Stimulated activated CD8-positive, alpha-beta memory T cell treated with anti-CD3 and anti-CD28 coated beads, Interleukin-4, amount 100 ng/mL, for 24 hours (primary cell): Measurements from ENCODE around the gene SEMA3E.
"Not testable (repeated sequence)": the region's sequence is repeated elsewhere in the genome, so short reads cannot be mapped to it uniquely, and the experiment has no call there.

Experiments
- DNase-seq: peaks from one replicate; pipeline ENCODE4 v3.0.0-alpha.2; 2020; ENCODE audit warnings: low read depth

Gene SEMA3E

DNA sequence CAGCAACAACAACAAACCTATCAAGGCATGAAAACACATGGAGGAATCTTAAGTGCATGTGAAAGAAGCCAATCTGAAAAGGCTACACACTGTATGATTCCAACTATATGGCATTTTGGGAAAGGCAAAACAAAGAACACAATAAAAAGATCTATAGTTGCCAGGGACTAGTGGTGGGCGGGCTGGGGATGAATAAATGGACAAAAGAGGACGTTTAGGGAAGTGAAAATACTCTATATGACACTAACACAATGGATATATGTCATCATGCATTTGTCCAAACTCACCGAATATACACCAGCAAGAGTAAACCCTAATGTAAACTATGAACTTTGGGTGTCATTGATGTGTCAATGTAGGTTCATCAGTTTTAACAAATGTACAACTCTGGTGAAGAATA, 89.1 kb downstream of the SEMA3E start:
- no peak for DNase-seq

DNA sequence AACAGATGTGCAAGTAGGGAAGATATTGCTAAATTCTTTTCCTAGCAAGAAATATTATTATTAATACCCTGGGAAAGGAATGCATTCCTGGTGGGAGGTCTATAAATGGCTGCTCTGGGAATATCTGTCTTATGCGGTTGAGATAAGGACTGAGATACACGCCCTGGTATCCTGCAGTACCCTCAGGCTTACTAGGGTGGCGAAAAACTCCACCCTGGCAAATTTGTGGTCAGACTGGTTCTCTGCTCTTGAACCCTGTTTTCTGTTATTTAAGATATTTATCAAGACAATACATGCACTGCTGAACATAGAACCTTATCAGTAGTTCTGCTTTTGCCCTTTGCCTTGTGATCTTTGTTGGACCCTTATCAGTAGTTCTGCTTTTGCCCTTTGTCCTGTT, 96.4 kb downstream of the SEMA3E start:
- DNase-seq, result not testable (repeated sequence)

DNA sequence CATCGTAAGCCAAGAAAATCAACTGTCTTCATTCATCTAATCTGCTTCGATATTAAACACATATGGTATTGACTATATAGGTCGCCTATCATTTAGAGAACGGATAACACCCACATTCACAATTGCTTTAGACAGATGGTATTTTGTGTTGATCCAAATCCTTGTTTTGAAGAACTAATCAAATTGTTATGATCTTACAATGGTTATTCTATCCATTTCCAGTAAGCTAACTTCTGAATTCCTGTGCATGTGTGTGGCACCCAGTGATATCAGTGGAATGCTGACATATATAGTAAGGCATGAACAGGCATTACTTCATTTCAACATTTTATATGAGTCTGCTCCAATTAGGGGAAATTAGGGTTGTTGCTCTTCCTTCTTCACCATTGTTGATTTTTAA, 98.8 kb downstream of the SEMA3E start:
- DNase-seq, result no peak

DNA sequence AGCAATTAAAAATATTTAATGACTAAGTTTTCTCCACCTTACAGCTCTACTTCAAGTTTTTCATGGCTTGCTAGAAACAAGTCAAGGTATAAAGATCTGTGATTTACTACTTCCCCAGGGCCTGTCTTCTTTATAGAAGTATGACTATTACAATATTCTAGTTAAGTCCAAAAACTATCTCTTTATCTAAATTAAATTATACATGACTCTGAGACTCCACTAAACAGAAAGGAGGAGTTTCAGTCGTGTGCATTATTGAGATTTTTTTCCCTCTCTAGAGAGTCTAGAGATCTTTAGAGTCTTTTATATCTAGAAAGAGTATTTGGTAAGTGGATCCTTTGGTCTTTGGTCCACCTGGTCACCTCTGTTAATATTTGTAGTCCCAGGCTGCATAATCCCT, 100.7 kb downstream of the SEMA3E start:
- DNase-seq, result no peak

DNA sequence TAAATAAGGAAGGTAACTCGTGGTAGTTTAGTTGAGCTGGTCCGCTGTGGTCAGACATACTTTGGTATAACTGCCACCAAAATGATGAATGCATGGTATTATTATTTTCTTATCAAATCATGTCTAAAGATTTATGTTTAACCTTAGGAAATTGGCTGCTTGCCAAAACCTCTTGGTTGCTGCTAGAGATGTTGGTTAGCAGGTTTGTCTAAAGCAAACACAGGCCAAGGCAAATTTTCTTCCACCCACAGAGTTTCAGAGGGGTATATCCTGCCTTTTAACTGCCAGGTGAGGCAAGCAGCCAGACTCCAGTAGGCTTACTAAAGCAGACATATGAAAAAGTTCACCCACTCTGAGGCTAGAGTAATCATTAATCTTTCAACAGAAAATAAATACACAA, 101.4 kb downstream of the SEMA3E start:
- no peak for DNase-seq

DNA sequence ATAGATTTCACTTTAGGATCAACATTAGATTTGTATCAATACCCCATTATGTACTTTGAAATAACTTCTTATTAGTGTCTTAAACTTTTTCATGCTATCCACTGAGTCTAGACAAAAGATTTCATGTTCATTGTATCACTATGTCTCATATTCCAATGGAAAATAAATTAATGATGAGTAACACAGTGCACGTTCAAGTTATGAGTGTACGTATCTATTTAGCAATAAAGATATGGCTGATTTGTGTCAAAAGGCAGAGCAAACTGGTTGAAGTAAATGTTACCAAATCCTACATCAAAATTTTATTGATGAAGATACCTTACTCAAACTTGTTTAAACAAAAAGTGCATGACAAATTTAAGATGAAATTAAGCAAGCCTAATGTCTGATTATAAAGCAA, 102.4 kb downstream of the SEMA3E start:
- DNase-seq, result no peak

DNA sequence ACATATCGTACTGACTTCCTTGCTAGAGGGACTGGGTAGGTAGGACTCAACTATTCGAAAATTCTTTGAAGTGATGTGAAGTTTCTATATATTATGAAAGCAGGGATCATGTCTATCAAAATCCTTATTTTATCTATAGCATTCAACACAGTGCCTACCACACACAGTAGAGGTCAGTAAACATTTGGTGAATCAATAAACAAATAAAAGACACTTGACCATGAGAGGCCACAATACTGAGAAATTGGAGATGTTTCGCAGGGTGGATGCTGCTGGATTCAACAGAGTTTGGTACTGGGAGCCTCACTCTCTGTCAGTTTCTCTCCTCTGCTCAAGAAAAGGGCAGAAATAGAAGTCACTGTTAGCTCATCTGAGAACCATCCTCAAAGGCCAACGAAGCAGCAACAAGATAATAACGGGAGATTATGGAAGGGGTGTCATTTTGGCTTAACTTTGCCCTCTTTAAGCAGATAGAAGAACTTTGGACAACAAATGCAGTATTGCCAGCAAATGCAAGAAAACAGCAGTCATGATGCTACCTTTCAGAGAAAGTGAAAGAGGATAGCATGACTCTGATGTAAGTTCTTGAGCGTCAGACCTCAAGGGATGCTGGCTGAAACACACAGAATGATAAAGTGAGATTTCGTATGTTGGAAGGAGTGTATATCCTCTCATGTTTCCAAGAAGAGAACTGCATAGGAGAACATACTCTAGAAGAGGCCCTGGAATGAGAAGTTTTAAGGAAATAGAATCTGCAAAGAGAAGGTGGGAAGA, 107.6 kb downstream of the SEMA3E start:
- DNase-seq, result no peak

DNA sequence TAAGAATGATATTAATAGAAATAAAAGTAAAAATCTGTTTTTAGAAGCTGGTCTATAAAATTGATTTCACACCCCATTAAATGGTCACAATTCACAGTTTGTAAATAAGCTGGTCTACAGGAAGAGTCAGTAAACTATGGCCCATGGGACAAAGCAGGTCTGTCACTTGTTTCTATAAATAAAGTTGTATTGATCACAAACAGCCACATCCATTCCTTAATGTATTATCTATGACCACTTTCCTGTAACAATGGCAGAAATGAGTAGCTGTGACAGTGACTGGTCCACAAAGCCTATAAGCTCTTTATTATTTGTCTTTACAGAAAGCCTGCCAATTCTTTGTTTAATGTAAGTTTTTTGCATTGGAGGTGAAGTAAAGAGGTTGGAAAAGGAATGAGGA, 114.5 kb downstream of the SEMA3E start:
- no peak for DNase-seq

DNA sequence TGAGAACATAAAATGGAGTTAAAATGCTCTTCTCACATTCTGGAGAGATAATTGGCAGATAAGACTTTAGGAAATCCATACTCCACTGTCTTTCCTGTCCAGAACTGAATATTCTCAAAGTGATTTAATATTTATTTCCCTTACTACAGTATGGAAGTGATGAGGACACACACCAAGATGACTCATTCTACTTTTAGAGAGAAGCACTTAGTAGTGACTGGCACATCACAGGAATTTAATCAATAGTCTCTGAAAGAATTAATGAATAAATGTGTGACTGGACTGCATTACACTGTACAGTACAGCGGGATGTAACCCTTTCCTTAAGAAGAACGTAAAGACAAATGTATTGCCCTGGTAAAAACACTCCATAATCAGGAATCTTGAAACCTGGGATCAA, 116.7 kb downstream of the SEMA3E start:
- DNase-seq, result no peak

DNA sequence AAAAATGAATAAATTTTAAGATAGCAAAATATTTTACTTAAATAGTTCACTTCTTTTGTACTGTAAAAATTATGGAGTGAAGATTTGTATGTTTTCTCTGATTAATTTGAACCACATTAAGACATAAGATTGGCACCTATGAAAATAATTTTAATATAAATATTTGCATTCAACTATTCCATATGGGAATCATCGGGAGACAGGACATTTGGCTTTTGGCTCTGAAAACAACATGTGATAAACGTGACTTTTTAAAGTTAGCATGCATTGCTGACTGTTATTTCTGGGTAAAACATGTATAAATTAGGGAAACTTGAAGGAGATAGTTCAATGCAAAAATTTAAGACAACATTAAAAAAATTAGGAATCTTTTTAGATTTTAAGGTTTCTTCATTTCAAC, 117.2 kb downstream of the SEMA3E start:
- no peak for DNase-seq

DNA sequence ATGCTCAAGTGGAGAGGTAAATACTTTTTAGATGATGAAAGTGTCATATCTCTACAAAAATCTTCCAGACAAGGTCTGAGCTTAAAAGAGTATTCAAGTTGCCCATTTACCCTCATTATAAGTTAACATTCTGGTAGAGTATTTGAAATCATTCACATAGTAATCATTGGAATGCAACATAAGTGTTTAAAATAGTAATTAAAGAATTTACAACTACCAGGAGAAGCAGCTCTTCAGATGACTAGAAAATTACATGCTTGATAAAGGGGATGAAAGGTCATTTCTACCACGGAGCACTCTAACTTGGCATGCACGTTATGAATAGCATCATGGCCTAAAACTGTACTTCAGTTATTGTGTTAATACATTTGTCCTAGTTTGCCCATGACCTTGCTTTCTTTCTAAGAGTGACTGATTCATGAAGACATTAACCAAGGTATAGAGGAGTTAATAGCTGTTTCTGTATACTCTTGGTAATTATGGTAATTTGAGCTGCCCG, 120.0 kb downstream of the SEMA3E start:
- no peak for DNase-seq

DNA sequence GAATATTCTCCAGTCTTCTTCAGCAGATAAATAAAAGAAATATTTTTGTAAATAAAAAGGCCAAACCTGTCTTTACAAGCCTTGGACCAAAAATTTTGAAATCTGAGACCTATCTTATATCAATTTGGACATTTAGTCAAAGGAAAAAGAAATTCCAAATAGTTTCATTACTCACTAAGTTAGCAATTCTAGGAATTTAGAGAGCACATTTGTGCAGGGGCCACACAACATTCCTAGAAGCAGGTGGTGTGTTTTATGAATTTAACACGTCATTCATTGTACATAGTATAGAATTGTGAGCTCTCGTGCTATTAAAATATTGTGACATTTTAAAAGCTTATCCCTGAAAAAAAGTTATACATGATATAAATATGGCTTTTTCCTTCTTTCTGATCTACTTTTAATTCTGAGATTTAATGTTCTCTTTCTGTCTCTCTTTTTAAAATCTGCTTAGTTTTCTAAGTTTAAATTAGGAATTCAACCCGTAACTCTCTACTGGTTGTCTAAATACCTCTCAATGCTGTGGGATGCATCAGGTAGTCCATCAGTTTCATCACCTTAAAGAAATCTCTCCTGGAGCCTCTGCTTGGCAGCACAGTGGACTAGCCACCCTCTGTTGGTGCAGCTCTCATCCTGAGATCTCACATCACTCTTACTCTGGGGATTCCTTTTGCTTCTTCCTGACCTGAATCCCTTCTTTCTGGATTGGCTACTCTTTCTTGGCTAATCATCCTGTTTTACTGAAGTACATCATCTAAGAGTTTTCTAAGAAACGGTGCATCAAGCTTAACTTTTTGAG, 124.5 kb downstream of the SEMA3E start:
- no peak for DNase-seq

DNA sequence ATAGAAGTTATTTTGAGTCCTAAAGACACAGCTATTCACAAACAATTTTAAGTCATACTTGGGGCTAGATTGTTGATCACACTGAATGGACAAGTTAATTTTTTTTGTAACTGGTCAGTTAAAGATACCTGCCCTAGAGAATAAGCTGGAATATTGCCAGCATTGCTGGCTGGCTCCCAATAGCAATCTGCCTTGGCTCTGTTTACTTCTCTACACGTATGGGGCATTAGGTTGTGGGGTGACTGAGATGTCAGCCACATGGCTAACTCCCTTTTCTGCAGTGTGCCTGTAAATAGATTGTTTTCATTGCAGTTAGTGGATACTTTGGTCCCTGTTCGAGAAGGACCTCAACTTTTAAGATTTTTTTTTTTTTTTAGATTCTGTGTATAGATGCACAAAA, 128.2 kb downstream of the SEMA3E start:
- DNase-seq, result no peak

DNA sequence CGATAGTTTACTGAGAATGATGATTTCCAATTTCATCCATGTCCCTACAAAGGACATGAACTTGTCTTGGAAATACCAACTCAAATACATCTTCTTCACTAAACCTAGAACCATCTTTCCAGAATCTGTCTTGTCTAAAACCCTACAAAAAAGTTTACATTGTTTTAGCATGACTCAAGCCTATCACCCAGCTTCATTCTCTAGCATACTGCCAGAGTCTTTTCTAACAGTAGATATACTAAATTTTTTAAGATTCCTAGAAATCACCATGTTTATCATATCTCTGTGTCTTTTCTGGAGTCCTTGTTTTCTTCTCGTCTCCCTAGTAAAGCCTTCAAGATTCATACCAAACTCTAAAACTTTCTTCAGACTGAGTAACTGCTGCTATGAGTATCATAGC, 129.7 kb downstream of the SEMA3E start:
- no peak for DNase-seq

DNA sequence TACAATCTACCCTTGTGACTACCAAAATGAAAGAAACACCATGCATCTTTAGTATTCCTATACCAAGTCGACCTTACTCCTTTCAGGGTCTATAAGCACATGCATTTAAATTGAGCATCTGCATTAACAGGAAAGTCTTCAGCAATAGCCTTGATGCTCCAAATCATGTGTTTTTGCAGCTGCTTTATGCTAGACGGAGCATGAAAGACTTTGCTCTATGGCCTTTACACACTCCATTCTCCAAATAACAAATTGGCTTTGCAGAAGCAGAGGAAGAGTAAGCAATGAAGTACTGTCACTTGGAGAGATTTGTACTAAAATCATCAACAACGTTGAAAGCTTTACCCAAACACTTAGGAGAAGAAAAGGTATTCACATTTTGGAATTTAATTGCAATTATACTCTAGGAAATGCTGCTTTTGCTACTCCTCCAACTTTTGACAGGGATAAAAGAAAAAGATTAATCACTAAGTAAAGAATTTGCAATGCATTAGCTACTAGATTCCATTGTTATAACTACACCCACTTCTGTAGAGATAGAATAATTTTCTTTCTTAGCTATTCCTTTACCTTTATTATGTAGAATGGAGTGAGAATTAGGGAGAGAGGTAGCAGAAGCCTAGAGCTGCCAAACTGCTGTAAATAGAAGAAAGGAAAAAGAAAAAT, 131.8 kb downstream of the SEMA3E start:
- no peak for DNase-seq

DNA sequence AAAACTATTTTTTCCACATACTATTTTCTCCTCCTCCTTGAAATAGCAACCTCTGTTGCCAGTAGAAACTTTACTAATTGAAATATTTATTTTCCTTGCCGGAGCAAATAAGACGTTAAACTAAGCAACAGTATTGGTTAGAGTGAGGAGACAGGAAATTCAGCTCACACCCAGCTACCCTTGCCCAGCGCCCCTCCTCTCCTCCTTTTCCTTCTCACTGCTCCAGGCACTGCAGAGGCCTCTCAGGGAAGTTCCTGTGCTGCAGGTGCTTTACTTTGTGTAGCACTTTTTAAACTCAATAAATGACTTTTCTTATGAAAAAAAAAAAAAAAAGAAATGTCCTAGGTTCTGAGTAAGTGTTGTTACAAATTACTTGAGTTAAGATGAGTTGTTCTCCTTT, 134.0 kb downstream of the SEMA3E start:
- DNase-seq, result no peak

DNA sequence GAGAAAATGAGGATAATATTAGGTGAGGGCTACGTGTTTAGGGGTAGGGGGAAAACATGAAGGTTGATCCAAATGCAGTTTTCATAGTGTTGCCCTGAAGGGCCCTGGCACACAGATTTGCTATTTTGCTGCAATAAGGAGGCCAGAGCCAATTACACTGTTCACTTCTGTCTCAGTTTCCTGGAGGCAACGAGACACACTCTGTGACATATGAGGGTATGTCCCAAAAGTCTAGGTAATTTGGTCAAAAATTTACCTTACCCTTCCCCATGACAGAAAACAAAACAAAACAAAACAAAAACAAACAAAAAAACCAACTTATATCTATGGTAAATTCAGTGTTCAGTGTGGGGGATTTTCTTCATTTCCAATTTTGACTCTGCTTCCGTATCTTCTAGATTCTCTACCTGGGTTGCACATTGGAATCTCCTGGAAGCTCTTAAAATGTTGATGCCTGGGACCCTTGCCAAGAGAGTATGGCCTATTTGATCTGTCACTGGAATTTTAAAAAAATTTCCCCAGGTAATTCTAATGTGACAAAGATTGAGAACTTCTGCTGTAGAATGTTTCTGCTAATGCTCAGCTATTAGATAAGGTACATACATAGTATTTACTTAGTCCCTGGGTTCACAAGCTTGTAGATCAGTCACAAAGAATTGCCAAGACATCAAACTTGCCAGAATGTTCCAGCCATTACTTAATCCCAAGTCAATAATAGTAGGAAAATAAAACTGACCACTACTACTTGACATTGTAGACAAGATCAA, 139.5 kb downstream of the SEMA3E start:
- no peak for DNase-seq

DNA sequence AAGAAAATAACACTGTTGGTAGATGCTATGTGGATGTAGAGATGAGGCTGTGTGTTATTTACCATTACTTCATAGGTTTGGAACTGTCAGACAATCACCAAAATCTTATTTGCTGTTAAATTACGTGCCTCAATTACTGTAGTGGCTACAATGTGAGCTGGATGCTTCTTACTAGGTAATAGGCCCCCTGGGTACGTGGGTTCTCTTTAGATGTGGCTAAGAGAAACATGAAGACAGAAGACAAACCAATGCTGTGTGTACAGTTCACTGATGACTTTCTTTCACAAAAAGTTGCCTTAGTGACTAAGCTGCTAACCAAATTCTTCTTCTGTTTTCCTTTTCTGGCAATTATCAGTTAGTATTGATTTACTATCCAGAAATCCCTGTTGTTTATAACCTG, 144.6 kb downstream of the SEMA3E start:
- DNase-seq, result no peak

DNA sequence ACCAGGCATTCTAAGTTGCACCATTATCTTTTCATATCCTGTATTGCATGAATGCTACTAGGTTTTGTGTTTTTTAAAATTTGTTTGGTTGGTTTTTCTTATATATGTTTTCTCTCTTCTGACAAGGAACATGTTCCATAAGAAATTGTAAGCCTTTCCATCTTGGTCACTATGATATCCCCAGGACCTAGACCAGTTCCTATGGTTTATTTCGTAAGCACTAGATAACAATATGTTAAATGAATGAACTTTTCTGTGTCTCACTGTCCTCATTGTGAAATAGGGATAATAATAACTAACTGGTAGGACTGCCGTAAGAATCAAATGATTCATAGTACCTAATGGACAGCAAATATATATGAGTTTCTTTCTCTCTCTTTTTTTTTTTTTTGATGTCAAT, 146.3 kb downstream of the SEMA3E start:
- DNase-seq, result no peak

DNA sequence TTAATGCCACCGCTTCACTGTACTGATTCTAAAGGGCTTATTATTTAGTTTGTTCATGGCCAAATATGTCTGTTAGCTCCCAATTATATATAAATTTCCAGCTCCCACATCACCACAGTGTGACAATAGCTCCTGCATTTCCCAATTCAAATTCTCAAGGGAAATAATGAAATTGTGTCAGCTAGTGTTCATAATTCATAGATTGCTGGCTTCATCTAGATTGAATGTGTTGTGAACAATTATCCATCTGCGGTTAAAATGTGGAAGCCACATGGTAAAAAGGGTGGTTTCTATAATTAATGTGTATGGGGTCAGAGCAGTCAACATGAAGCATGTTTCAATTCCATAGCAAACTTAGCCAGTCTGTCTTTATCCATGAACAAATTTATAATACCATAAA, 154.3 kb downstream of the SEMA3E start:
- DNase-seq, result no peak

DNA sequence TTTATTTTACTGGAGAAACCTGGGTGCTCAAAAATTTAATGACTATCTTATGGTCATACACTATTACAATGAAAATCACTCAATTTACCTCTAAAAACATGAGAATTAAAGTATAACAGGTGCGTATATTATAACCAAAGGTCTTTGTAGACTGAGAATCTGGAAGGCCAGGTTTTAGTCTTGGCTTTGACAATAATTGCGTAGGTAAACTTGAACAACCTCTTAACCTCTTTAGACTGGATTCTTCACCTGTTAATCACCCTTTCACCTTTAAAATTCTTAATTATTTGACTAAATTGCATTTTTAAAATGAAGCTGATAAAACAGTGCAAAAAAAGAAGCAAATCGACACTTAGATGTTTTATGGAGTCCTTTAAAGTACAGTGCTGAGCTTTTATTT, 156.1 kb downstream of the SEMA3E start:
- no peak for DNase-seq

DNA sequence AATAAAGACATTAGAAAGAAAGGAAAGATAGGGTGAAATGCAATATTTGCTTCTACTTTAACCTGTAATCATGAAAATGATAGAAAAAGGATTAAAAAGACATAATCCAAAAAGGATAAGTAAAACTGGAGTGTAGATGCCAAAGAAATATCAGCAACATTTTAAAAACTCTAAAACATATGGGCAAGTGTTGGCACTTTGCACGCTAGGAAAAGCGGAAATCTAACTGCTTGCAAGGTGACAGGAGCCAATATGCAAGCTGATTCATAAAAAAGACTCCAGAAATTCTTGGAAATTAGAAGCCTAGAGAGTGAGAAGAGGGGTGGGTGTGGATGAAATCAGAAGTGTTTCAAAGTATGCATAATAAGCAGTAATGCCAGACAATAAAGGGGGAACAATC, 161.1 kb downstream of the SEMA3E start:
- DNase-seq, result no peak
